GM12865 (cell line): ENCODE measurements around the gene FOXP2.

Experiments
- DNase-seq: peaks from one replicate; pipeline ENCODE4 v3.0.0; 2010; ENCODE audit warnings: low read depth
- H3K4me3 ChIP-seq: 2 replicates; pipeline ENCODE4 v1.5.1; 2011; ENCODE audit warnings: mild to moderate bottlenecking, low read depth, low read length, control low read depth
- CTCF ChIP-seq: IDR thresholded peaks from 2 replicates; pipeline ENCODE4 v1.5.1; 2011; ENCODE audit warnings: low read length, control low read depth, low read depth, inconsistent platforms; ENCODE audit not compliant: insufficient read depth; ENCODE audit errors: missing control alignments

The FOXP2 gene

DNA sequence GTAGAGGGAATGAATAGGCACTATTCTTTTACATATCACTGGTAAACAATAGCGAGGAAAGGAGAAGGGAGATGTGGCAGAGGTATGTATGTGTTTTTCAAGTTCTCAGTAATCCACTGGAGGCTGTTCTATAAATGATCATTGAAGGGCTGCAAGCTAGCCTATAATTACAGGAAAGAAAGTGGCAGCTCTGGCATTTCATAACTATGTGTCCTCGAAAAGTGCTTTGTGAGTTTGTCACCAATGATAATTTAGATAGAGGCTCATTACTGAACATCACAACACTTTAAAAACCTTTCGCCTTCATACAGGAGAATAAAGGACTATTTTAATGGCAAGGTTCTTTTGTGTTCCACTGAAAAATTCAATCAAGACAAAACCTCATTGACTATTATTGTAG, 235.1 kb downstream of the FOXP2 start:
- DNase-seq, result no peak
- H3K4me3 ChIP-seq, result no peak overlapping the region
- TF ChIP-seq CTCF, result no peak

DNA sequence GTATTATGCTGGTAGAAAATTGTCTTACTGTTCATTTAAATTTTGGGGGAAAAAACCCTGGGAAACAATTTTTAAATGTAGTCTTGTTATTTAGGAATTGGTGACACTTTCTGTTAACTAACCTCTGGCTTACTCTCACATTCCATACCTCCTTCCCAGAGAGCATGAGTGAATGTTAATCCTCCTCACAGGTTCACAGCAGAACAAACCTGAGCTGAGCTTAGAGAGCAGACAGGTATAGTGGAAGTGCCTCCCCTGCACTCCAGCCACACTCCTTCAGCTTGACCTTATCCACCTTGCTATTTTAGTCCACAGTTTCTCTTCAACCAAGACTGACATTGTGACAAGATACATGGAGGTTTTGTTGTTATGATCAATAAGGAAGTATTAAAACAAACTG, 235.9 kb downstream of the FOXP2 start:
- TF ChIP-seq CTCF, result no peak
- DNase-seq, result no peak
- H3K4me3 ChIP-seq, result no peak overlapping the region

GRCh38 chr7:114652041-114652440, 237.4 kb downstream of the FOXP2 start:
- TF ChIP-seq CTCF, result no peak
- no peak overlapping the region for H3K4me3 ChIP-seq
- no peak for DNase-seq

- TF ChIP-seq CTCF, result no peak
- DNase-seq, result no peak
- H3K4me3 ChIP-seq, result peak overlapping the region; percentile 15; the same call in 1 of the 2 replicates
Observed at GRCh38 chr7:114653364-114654088, 238.9 kb downstream of the FOXP2 start.

GRCh38 chr7:114656466-114656865, 241.9 kb downstream of the FOXP2 start:
- DNase-seq, result no peak
- no peak overlapping the region for H3K4me3 ChIP-seq
- TF ChIP-seq CTCF, result no peak

DNA sequence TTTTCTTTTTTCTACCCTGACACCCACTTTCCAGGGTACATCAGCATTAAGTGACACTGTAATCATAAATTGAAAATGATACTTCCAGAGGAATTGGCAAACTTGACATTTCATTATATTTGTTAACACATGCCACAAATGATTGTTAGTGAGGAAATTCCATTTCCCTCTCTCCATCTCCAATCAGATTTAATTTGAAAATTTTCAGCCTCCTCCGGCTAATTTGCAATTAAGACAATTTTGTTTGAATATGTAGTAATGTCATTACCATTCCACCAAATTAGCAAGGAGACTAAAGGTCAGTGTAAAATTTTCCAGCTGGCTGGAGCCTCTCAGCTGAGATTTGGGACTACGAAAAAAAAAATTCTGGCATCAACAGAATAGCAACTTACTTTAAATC, 242.7 kb downstream of the FOXP2 start:
- no peak overlapping the region for H3K4me3 ChIP-seq
- DNase-seq, result no peak

More for the DNA sequence above, 242.7 kb downstream of the FOXP2 start:
- TF ChIP-seq CTCF, result no peak
